IMR-90 (cell line): ENCODE measurements around the gene RAP1GAP. TPM values are rescaled to one million over a fixed set of nuclear protein-coding genes. Genes with fewer than 3 reads are reported as not detected.
A peak's percentile ranks its signal among the peaks of the same experiment; 100 is the strongest.

Experiments
- ATAC-seq: fragments of 200-7000 bp; cut with Tn5 transposase; 2 replicates; pipeline ENCODE4 v1.9.1; 2020; ENCODE audit warnings: low read depth, mild to moderate bottlenecking, moderate library complexity
- BruUV-seq: library from RNA; stranded (reverse); fragments of 400-500 nt; replicated peaks from 2 replicates; lab custom pipeline; 2021; lab: Mats Ljungman, UMichigan
- CTCF ChIA-PET: fragments of 300-600 bp; formaldehyde crosslinking; extraction: SDS; loops from one replicate; lab custom pipeline; 2021; ENCODE audit warnings: antibody characterized with exemption; lab: Yijun Ruan, JAX
- POLR2A ChIA-PET: fragments of 300-600 bp; sonication (Branson Sonifier 250); formaldehyde crosslinking; loops from one replicate; lab custom pipeline; 2022; ENCODE audit warnings: antibody characterized with exemption; ENCODE audit not compliant: unreplicated experiment; lab: Charles Lee
- DNase-seq: peaks from one replicate; pipeline ENCODE4 v3.0.0; 2013
- H2AFZ ChIP-seq: replicated peaks from 2 replicates; pipeline ENCODE3; 2013; ENCODE audit warnings: low read length, mild to moderate bottlenecking; ENCODE audit not compliant: poor library complexity
- H2AK5ac ChIP-seq: 2 replicates; pipeline ENCODE4 v1.6.1; 2013; ENCODE audit warnings: low read depth, low read length, inconsistent platforms
- H2AK9ac ChIP-seq: replicated peaks from 2 replicates; pipeline ENCODE3; 2013; ENCODE audit warnings: mild to moderate bottlenecking, low read depth, low read length, moderate library complexity; ENCODE audit not compliant: poor library complexity
- H2BK120ac ChIP-seq: 2 replicates; pipeline ENCODE4 v1.6.1; 2013; ENCODE audit warnings: low read depth, low read length, inconsistent platforms
- H2BK15ac ChIP-seq: 3 replicates; pipeline ENCODE4 v1.6.1; 2013; ENCODE audit warnings: low read depth, low read length, inconsistent platforms
- H2BK20ac ChIP-seq: 2 replicates; pipeline ENCODE4 v1.6.1; 2013; ENCODE audit warnings: low read depth, mild to moderate bottlenecking, inconsistent platforms, low read length, moderate library complexity
- H2BK5ac ChIP-seq: 2 replicates; pipeline ENCODE4 v1.6.1; 2013; ENCODE audit warnings: mild to moderate bottlenecking, low read depth, low read length, inconsistent platforms; ENCODE audit not compliant: poor library complexity, severe bottlenecking
- H3K14ac ChIP-seq: replicated peaks from 2 replicates; pipeline ENCODE4 v1.6.1; 2013; ENCODE audit warnings: low read depth, low read length, inconsistent platforms
- H3K18ac ChIP-seq: 2 replicates; pipeline ENCODE4 v1.6.1; 2013; ENCODE audit warnings: low read depth, low read length, control low read depth
- H3K23ac ChIP-seq: 2 replicates; pipeline ENCODE4 v1.6.1; 2013; ENCODE audit warnings: low read depth, low read length, inconsistent platforms
- H3K27ac ChIP-seq: 2 replicates; pipeline ENCODE4 v1.5.1; 2013; ENCODE audit warnings: mild to moderate bottlenecking, control low read depth, low read length; ENCODE audit not compliant: insufficient read depth
- H3K27me3 ChIP-seq: 2 replicates; pipeline ENCODE4 v1.6.1; 2013; ENCODE audit warnings: low read length; ENCODE audit not compliant: control insufficient read depth, insufficient read depth
- H3K36me3 ChIP-seq: 2 replicates; pipeline ENCODE4 v1.6.1; 2013; ENCODE audit warnings: low read length, mixed read lengths; ENCODE audit not compliant: control insufficient read depth, insufficient read depth
- H3K4ac ChIP-seq: 2 replicates; pipeline ENCODE4 v1.6.1; 2013; ENCODE audit warnings: low read depth, low read length, inconsistent platforms
- H3K4me1 ChIP-seq: 2 replicates; pipeline ENCODE4 v1.6.1; 2013; ENCODE audit warnings: low read length, mixed read lengths; ENCODE audit not compliant: control insufficient read depth, insufficient read depth
- H3K4me2 ChIP-seq: 2 replicates; pipeline ENCODE4 v1.6.1; 2013; ENCODE audit warnings: low read depth, mild to moderate bottlenecking, control low read depth, low read length, moderate library complexity
- H3K4me3 ChIP-seq: 2 replicates; pipeline ENCODE4 v1.5.1; 2013; ENCODE audit warnings: low read depth, mild to moderate bottlenecking, control low read depth, low read length, moderate library complexity; ENCODE audit not compliant: insufficient read depth
- H3K56ac ChIP-seq: 2 replicates; pipeline ENCODE4 v1.6.1; 2013; ENCODE audit warnings: low read length, inconsistent platforms; ENCODE audit not compliant: insufficient read depth; ENCODE audit errors: extremely low read depth
- H3K79me1 ChIP-seq, 2 experiments: 2 replicates each; pipeline ENCODE4 v1.6.1; 2013; ENCODE audit warnings: low read length in 2 of 2, inconsistent platforms in 1 of 2, low read depth in 1 of 2
- H3K9ac ChIP-seq: 2 replicates; pipeline ENCODE4 v1.6.1; 2013; ENCODE audit warnings: low read depth, low read length, control low read depth
- H3K9me1 ChIP-seq: 2 replicates; pipeline ENCODE4 v1.6.1; 2013; ENCODE audit warnings: low read length, inconsistent platforms; ENCODE audit not compliant: insufficient read depth
- H3K9me3 ChIP-seq: 2 replicates; pipeline ENCODE4 v1.6.1; 2013; ENCODE audit warnings: low read length; ENCODE audit not compliant: control insufficient read depth, insufficient read depth
- H4K20me1 ChIP-seq: 2 replicates; pipeline ENCODE4 v1.6.1; 2013; ENCODE audit warnings: low read length, inconsistent platforms; ENCODE audit not compliant: insufficient read depth
- H4K5ac ChIP-seq: 2 replicates; pipeline ENCODE4 v1.6.1; 2013; ENCODE audit warnings: mild to moderate bottlenecking, low read depth, low read length, control low read depth
- H4K8ac ChIP-seq, 2 experiments: 2 replicates each; pipeline ENCODE4 v1.6.1; 2013; ENCODE audit warnings: low read depth in 2 of 2, low read length in 2 of 2, control low read depth in 1 of 2, inconsistent platforms in 1 of 2
- H4K91ac ChIP-seq: 2 replicates; pipeline ENCODE4 v1.6.1; 2013; ENCODE audit warnings: low read depth, low read length, inconsistent platforms; ENCODE audit not compliant: insufficient read depth
- BHLHE40 ChIP-seq: fragments of 150-350 bp; IDR thresholded peaks from 2 replicates; pipeline ENCODE4 v1.6.1; 2016; ENCODE audit warnings: mild to moderate bottlenecking, low read depth, low read length
- CEBPB ChIP-seq: IDR thresholded peaks from 2 replicates; pipeline ENCODE4 v1.6.1; 2012; ENCODE audit warnings: low read depth, low read length, improper control_type of control experiment
- CHD1 ChIP-seq: IDR thresholded peaks from 2 replicates; pipeline ENCODE4 v1.6.1; 2012; ENCODE audit warnings: low read depth, low read length, improper control_type of control experiment
- FOS ChIP-seq: fragments of 150-350 bp; IDR thresholded peaks from 2 replicates; pipeline ENCODE4 v1.6.1; 2016; ENCODE audit warnings: low read depth, low read length
- MAZ ChIP-seq: IDR thresholded peaks from 2 replicates; pipeline ENCODE4 v1.6.1; 2012; ENCODE audit warnings: low read depth, mild to moderate bottlenecking, low read length, improper control_type of control experiment, moderate library complexity, borderline replicate concordance
- MXI1 ChIP-seq: IDR thresholded peaks from 2 replicates; pipeline ENCODE4 v1.6.1; 2012; ENCODE audit warnings: low read depth, mild to moderate bottlenecking, low read length, moderate library complexity, borderline replicate concordance
- NFE2L2 ChIP-seq: fragments of 150-350 bp; IDR thresholded peaks from 2 replicates; pipeline ENCODE4 v1.6.1; 2016; ENCODE audit warnings: low read depth, mild to moderate bottlenecking, low read length
- POLR2A ChIP-seq: IDR thresholded peaks from 2 replicates; pipeline ENCODE4 v1.6.1; 2012; ENCODE audit warnings: mild to moderate bottlenecking, low read depth, low read length
- RAD21 ChIP-seq: IDR thresholded peaks from 2 replicates; pipeline ENCODE4 v1.6.1; 2012; ENCODE audit warnings: low read length, improper control_type of control experiment
- RCOR1 ChIP-seq: IDR thresholded peaks from 2 replicates; pipeline ENCODE4 v1.6.1; 2012; ENCODE audit warnings: mild to moderate bottlenecking, low read length, improper control_type of control experiment; ENCODE audit not compliant: insufficient replicate concordance
- RFX5 ChIP-seq: IDR thresholded peaks from 2 replicates; pipeline ENCODE4 v1.8.0; 2012; ENCODE audit warnings: low read depth, mild to moderate bottlenecking, low read length, moderate library complexity
- WGBS, 2 experiments: methylation state at CpG; one replicate each; pipeline versions ENCODE4 v1.1.5 to v1.1.7; 2013; ENCODE audit warnings: missing lambda C conversion rate in 2 of 2; ENCODE audit not compliant: insufficient read length in 1 of 2; ENCODE audit errors: extremely low coverage in 2 of 2; 5-methylcytosine and 5-hydroxymethylcytosine counted together
- dilution Hi-C: fragments of 300-500 bp; cut with HindIII; formaldehyde crosslinking; loops from one replicate; pipeline ENCODE4 v1.14.3; 2018; ENCODE audit warnings: low sequenced_read_pairs; ENCODE audit not compliant: unreplicated experiment
- in situ Hi-C: fragments of 300-500 bp; cut with MboI; formaldehyde crosslinking; loops from 3 replicates; pipeline ENCODE4 v1.14.3; 2019; ENCODE audit warnings: low sequenced_read_pairs, inconsistent platforms, mixed read lengths
- intact Hi-C: fragments of 100-400 bp; cut with micrococcal nuclease; formaldehyde crosslinking; loops from 2 replicates; pipeline ENCODE4 v1.10.0; 2022
- polyA plus RNA-seq, 3 experiments: library from polyadenylated mRNA; depleted of rRNA; stranded (reverse); fragments of >200 nt; gene quantifications; 2 replicates each; pipeline ENCODE4 v1.2.3, GENCODE V29; 2012; ENCODE audit warnings: low replicate concordance in 1 of 3
- total RNA-seq: library from RNA; depleted of rRNA; stranded (reverse); fragments of >200 nt; gene quantifications from 2 replicates; pipeline ENCODE4 v1.2.3, GENCODE V29; 2012
- TF ChIP-seq, protein P1 (sequence below): conservative IDR thresholded peaks from 2 replicates; pipeline ENCODE4 v1.5.1; 2012; ENCODE audit warnings: mild to moderate bottlenecking, low read depth, low read length, improper control_type of control experiment
- TF ChIP-seq, protein P2 (sequence below): fragments of 150-350 bp; IDR thresholded peaks from 2 replicates; pipeline ENCODE4 v1.6.1; 2017; ENCODE audit warnings: mild to moderate bottlenecking, antibody characterized with exemption, low read length, low read depth
- TF ChIP-seq, protein P3 (sequence below): fragments of 150-350 bp; IDR thresholded peaks from 2 replicates; pipeline ENCODE4 v1.6.1; 2016; ENCODE audit warnings: low read depth, mild to moderate bottlenecking, low read length, moderate library complexity, borderline replicate concordance

The RAP1GAP gene
- total and polyA plus RNA-seq, 2 of the 4 experiments (the other 2 are of a cell fraction): under 0.01 to 0.10 TPM

DNA sequence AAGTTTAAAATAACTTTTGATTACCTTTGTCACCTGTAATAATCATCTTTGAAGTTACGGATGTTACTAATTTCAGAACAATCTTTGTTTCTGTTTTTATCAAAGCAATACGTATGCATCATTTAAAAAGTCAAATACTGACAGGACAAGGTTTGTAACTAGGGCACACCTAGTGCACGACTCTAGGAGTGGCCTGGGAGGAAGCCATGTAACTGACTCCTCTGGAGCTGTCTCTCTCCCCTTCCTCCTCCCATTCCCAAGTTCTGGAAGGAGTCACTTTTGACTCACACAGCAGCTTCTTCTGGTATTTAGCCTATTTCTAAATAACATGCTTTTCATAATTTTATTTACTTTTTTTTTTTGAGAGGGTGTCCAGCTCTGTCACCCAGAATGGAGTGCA, 11.8 kb upstream of the RAP1GAP start:
- H3K9ac ChIP-seq: no peak overlapping the region
- POLR2A ChIA-PET: interaction anchor here (0.6 kb wide), 1 partner anchor 356 kb away, joined by 7 read pairs; no protein-coding TSS in a partner anchor
- no peak overlapping the region for H2BK20ac ChIP-seq
- H3K36me3 ChIP-seq: peaks cover 15% of the 10 kb centered on the region
- no peak overlapping the region for H4K91ac ChIP-seq
- peaks cover 9% of the 10 kb centered on the region; the same call in 1 of the 2 replicates for H3K9me1 ChIP-seq
- H2BK5ac ChIP-seq: no peak overlapping the region
- H3K4ac ChIP-seq: no peak overlapping the region
- H2BK120ac ChIP-seq: no peak overlapping the region
- H3K9me3 ChIP-seq: 0 out of 2 replicates have a peak, but pooled peaks cover 3% of the 10 kb centered on the region
- no TSS peak for BruUV-seq
- no peak overlapping the region for H3K27ac ChIP-seq
- peaks cover 2 to 7% of the 10 kb centered on the region in 2 experiments; a peak in 2 of 4 replicates for H3K79me1 ChIP-seq
- no peak overlapping the region for H3K23ac ChIP-seq
- H3K4me1 ChIP-seq: no peaks in the 10 kb centered on the region
- no peak overlapping the region for H3K4me3 ChIP-seq
- H2AFZ ChIP-seq: no peak overlapping the region
- H2BK15ac ChIP-seq: no peak overlapping the region
- no peak overlapping the region for H2AK5ac ChIP-seq
- dilution Hi-C loops (no loop called here), intact Hi-C loops (no loop called here), in situ Hi-C loops (no loop called here)
- TF ChIP-seq FOS (no peak), NFE2L2 (no peak), CHD1 (no peak), MXI1 (no peak), RCOR1 (no peak), BHLHE40 (no peak), RAD21 (no peak), MAZ (no peak), CEBPB (no peak), POLR2A (no peak), RFX5 (no peak)
- TF ChIP-seq, protein P1, sequence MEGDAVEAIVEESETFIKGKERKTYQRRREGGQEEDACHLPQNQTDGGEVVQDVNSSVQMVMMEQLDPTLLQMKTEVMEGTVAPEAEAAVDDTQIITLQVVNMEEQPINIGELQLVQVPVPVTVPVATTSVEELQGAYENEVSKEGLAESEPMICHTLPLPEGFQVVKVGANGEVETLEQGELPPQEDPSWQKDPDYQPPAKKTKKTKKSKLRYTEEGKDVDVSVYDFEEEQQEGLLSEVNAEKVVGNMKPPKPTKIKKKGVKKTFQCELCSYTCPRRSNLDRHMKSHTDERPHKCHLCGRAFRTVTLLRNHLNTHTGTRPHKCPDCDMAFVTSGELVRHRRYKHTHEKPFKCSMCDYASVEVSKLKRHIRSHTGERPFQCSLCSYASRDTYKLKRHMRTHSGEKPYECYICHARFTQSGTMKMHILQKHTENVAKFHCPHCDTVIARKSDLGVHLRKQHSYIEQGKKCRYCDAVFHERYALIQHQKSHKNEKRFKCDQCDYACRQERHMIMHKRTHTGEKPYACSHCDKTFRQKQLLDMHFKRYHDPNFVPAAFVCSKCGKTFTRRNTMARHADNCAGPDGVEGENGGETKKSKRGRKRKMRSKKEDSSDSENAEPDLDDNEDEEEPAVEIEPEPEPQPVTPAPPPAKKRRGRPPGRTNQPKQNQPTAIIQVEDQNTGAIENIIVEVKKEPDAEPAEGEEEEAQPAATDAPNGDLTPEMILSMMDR: no peak
- TF ChIP-seq, protein P2, sequence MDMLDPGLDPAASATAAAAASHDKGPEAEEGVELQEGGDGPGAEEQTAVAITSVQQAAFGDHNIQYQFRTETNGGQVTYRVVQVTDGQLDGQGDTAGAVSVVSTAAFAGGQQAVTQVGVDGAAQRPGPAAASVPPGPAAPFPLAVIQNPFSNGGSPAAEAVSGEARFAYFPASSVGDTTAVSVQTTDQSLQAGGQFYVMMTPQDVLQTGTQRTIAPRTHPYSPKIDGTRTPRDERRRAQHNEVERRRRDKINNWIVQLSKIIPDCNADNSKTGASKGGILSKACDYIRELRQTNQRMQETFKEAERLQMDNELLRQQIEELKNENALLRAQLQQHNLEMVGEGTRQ: no peak
- TF ChIP-seq, protein P3, sequence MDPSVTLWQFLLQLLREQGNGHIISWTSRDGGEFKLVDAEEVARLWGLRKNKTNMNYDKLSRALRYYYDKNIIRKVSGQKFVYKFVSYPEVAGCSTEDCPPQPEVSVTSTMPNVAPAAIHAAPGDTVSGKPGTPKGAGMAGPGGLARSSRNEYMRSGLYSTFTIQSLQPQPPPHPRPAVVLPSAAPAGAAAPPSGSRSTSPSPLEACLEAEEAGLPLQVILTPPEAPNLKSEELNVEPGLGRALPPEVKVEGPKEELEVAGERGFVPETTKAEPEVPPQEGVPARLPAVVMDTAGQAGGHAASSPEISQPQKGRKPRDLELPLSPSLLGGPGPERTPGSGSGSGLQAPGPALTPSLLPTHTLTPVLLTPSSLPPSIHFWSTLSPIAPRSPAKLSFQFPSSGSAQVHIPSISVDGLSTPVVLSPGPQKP: no peak
- no peaks in the 10 kb centered on the region for H3K27me3 ChIP-seq
- no peak overlapping the region for H3K18ac ChIP-seq
- no peak overlapping the region for H4K5ac ChIP-seq
- WGBS, 2 experiments: 100% methylated on average over 1 of the region's 3 CpGs; no CpG with 5 or more reads in 1 of the 2 experiments
- CTCF ChIA-PET: interaction anchor here (0.6 kb wide), 1 partner anchor 81 kb away, joined by 5 read pairs; no protein-coding TSS in a partner anchor
- H4K20me1 ChIP-seq: no peaks in the 10 kb centered on the region
- no peak overlapping the region; the same call in 1 of the 2 replicates for H3K56ac ChIP-seq
- H4K8ac ChIP-seq: no peak overlapping the region
- no peak overlapping the region for H2AK9ac ChIP-seq
- no peak overlapping the region for H3K4me2 ChIP-seq
- DNase-seq: peak; percentile 69
- no peak overlapping the region for H3K14ac ChIP-seq
- peak; percentile 96 for ATAC-seq
